ENCODE results near the gene FAXDC2.
A peak's percentile ranks its signal among the peaks of the same experiment; 100 is the strongest.

Gene FAXDC2

GRCh38 chr5:154793599-154794524 lies 56.5 kb downstream of the FAXDC2 start:
- DNase-seq = peak; percentile 62

GRCh38 chr5:154791535-154791934 lies 58.9 kb downstream of the FAXDC2 start:
- DNase-seq = no peak

DNA sequence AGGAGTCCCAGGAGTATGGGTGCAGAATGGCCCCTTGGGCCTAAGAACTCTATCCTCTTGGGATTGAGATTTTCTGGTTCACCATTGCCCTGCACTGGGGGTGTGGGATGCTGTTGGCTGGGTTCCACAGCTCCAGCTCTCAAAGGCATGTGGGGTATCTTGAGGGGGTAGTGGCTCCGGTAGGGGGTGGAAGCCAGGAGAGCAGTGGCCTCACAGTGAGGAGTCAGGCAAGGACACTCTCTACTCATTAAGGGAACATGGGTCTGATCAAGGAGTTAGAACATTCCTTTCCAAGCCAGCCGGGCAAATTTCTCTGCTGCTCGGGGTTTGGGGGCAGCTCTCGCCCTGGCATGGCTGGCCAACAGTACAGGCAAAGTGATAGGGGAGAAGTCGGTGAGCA lies 62.2 kb downstream of the FAXDC2 start:
- DNase-seq = no peak

DNA sequence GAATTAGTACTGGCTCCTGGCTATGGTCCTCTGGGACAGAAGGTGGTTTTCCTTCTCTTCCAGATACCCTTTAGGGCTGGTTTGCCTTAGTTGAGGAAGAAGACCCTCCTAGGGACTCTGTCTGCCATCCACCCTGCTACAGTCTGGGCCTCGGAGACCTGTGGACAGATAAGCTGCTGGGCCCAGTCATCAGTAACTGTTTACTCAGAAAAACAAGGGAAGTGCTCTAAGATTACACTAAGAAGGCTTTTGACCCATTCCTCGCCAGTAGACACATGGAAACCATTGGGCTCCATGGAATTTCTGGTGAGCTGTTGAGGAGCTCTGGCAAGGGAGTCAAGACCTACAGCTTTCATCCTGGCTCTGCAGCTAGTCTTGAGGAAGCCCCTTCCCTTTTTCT lies 64.0 kb downstream of the FAXDC2 start:
- no peak for DNase-seq

- DNase-seq = no peak
Measured at GRCh38 chr5:154784856-154785255, 65.5 kb downstream of the FAXDC2 start.

DNA sequence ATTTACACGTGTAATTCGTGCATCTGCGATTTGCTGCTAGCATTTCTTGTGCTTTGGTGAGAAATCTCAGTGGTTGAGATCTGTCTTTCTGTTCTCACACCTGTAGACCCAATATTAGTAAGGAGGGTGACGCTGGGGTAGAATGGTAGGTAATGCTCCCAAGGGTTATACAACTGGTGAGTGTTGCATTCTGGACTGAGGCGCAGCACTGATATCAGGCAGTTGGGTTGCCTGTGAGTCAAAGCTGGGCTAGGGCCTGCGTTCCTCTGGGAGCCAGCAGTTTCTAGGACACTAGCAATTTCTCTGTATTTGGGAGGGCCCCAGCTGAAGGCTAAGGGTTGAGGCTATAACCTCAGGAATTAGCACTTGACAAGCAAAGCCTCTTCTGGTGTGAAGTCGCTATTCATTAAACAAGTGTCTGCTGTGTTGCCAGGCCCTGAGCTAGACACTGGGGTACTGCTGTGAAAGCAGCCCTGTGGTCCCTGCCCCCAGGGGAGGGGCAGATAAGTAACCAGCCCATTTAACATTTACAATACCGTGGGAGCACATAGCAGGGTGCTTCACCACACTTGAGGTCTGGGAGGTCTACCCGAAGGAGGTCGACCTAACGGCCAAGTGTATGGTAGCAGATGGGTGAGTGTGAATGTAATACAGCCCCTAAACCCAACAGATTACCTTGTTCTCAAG lies 66.5 kb downstream of the FAXDC2 start:
- no peak for DNase-seq

DNA sequence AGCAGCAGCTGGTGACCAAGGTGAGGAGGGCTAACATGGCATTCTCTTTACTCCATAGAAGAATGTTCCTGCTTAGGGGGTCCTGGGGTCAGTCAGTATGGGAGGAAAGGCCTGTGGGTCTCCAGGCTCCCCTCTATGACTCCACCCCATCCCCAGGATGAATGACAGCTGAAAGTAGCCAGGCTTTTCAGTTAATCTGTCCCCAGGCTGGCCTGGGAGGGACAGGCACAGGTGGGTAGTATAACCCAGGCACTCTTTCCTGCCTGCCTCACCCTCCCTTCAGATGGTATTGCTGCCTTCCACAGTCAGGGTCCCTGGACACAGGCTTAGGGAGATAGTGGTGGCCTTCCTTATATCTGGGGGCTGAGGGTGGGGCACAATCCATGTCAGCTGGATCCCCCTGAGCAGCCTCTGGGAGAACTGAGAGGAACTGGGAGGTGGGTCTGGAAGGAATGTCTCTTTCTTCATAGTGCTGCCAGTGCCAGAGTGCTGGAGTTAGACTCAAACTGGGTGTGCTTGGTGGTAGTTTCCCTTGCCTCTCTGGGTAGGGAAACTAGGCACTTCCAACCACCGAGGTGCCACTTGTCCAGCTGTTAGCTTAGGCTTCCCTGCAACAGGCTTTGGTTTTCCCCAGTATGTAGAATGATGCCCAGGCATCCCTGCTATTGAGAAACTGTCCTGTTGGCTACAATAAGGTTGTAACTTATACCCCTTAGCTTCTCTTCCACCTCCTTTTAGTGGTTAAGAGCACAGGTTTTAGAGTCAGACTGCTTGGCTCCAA lies 67.4 kb downstream of the FAXDC2 start:
- DNase-seq = no peak

DNA sequence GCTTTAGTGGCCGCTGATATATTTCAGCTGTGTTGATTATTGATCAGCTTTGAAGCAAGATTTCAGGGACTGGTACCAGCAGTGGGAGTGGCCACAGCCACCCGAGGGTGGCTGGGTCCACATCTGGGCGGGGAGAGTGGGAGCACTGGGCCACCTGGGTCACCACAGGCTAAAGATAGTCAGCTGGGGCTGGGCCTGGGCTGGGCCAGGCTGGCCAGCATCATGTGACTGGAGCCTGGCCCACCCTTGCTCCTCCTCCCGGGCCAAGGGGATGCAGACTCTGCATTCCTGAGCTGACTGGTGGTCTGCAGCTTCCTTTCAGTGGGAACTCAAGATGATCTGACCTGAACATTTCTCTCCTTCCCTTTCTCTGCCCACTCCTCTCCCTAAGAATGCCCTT lies 68.1 kb downstream of the FAXDC2 start:
- no peak for DNase-seq

DNA sequence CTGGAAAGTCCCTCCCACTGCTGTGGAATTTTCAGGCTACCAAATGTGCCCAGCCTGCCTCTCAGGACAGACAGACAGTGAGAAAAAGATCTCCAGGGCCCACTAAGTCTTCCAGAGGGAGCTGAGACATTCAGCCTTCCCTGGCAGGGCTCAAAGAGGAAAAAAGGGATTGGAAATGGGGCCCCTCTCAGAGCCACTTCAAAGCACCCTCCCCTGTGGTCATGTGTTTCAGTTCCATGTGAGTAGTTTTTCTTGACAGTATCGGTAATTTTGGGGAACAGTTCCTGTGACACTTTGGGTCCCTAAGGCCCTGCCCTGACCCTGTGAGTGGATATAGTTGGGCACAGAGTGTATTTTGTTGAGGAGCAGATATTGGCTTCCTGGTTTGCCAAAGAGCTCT lies 70.3 kb downstream of the FAXDC2 start:
- DNase-seq = no peak

DNA sequence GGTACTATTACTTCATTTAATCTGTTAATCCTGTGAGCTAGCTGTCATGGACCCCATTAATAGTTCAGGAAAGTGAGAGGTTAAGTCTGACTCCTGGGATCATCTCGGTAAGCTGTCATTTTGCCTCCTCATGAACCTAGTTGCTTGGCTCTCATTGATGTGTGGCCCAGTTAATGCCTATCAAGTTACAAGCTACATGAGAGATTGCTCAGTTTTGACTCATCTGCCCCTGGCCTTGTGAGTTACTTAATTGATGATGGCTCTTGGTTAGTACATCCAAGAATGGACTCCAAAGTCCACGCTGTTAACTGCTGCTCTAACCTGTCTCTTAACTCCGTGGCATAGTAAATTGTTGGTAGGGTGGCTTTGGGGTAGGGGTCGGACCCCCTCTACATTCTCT lies 71.3 kb downstream of the FAXDC2 start:
- DNase-seq = peak; percentile 80

DNA sequence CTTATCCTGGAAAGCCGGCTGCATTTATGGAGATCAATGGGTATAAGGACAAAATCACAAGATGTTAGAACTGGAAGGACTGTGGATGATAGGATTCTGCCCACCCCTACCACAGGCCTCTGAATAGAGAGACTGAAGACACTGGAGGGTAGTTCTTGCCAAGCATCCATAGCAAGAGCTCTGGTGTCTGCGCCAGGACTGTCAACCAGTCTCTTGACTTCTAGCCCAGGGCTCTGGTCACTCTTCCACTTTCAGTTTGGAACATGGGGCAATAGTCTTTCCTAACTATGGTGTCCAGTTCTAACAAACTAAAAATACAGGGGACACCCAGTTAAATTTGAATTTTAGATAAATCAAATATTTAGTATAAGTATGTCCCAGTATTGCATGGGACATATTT lies 71.9 kb downstream of the FAXDC2 start:
- no peak for DNase-seq

GRCh38 chr5:154776167-154776566 lies 74.2 kb downstream of the FAXDC2 start:
- DNase-seq = no peak

DNA sequence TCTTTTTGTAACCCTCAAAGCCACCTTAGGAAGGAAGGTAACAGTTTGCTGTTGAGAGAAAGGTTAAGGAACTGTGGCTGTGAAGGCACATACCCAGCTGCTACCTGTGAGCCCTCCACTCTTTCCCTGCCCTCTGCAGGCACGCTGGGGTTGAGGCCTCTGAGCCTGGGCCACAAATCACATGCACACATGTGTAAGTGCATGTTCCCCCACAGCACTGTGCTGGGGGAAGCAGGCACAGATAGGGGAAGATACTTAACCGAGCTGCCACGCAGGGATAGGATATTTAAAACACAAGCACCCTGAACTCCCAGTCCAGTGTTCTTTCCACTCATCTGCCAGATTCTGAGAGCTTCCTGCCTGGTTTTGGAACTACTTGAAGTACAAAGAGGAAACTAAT lies 77.1 kb downstream of the FAXDC2 start:
- DNase-seq = no peak

GRCh38 chr5:154771383-154771901 lies 79.0 kb downstream of the FAXDC2 start:
- DNase-seq = peak; percentile 80

DNA sequence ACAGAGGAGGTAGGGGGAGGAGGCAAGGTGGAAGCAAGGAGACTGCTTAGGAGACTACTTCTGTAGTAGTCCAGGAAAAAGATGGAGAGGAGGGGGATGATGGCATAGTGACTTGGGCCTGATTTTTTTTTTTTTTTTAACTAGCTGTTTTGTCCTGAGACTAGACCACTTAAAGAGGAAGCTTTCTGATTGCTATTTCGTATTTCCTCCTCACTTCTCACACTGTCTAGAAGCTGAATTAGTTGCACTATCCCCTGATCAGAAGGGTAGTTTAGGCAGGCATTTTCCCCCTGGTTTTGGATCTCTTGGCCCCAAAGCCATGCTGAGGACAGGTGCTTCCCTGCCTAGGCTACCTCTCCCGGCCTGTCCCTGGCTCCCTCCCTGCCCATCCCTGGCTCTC lies 80.3 kb downstream of the FAXDC2 start:
- no peak for DNase-seq
